Kidney epithelial cell (primary cell): ENCODE results near the gene NUDC. TPM values are rescaled to one million over a fixed set of nuclear protein-coding genes. Genes with fewer than 3 reads are reported as not detected.

Source experiments
- DNase-seq: peaks from one replicate; pipeline ENCODE4 v3.0.0-alpha.2; 2010; ENCODE audit warnings: low read depth
- H3K27me3 ChIP-seq: 2 replicates; pipeline ENCODE4 v1.6.0; 2011; ENCODE audit warnings: low read length; ENCODE audit not compliant: control insufficient read depth, insufficient read depth
- H3K36me3 ChIP-seq: 2 replicates; pipeline ENCODE4 v1.5.1; 2011; ENCODE audit warnings: low read length; ENCODE audit not compliant: control insufficient read depth, insufficient read depth
- H3K4me3 ChIP-seq: 2 replicates; pipeline ENCODE4 v1.5.1; 2011; ENCODE audit warnings: low read depth, mild to moderate bottlenecking, control low read depth, low read length
- total RNA-seq: library from RNA; depleted of rRNA; stranded (reverse); fragments of >200 nt; gene quantifications from 2 replicates; pipeline ENCODE4 v1.2.3, GENCODE V29; 2015
- TF ChIP-seq, protein P1 (sequence below): IDR thresholded peaks from 2 replicates; pipeline ENCODE4 v1.5.1; 2011; ENCODE audit warnings: mild to moderate bottlenecking, moderate library complexity, low read length, control low read depth, inconsistent platforms; ENCODE audit not compliant: insufficient read depth, poor library complexity, severe bottlenecking

Gene NUDC
- total RNA-seq, 1 donor from 2014 or later = 123 TPM

DNA sequence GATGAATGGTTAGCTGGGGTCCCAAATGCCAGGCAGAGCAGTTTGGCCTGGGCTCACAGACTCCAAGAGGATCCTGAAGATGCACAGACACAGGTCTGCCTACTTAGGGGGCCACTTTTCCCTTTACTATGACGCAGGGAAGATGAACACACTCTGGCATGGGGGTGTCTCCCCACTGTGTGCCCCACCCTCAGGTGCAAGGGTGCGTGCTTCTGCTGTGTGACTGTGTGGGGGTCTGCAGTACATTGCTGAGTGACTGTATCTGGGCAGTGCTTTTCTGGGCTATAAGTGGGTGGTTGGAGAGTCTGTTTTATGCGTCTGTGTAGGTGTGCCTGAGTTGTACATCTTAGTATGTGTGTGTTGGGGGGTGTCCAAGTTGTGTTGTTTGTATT is 11.6 kb upstream of the NUDC start:
- Histone ChIP-seq H3K4me3 (no peak overlapping the region), H3K36me3 (no peaks in the 10 kb centered on the region), H3K27me3 (no peaks in the 10 kb centered on the region)
- DNase-seq = no peak
- TF ChIP-seq, protein P1, sequence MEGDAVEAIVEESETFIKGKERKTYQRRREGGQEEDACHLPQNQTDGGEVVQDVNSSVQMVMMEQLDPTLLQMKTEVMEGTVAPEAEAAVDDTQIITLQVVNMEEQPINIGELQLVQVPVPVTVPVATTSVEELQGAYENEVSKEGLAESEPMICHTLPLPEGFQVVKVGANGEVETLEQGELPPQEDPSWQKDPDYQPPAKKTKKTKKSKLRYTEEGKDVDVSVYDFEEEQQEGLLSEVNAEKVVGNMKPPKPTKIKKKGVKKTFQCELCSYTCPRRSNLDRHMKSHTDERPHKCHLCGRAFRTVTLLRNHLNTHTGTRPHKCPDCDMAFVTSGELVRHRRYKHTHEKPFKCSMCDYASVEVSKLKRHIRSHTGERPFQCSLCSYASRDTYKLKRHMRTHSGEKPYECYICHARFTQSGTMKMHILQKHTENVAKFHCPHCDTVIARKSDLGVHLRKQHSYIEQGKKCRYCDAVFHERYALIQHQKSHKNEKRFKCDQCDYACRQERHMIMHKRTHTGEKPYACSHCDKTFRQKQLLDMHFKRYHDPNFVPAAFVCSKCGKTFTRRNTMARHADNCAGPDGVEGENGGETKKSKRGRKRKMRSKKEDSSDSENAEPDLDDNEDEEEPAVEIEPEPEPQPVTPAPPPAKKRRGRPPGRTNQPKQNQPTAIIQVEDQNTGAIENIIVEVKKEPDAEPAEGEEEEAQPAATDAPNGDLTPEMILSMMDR = no peak

DNA sequence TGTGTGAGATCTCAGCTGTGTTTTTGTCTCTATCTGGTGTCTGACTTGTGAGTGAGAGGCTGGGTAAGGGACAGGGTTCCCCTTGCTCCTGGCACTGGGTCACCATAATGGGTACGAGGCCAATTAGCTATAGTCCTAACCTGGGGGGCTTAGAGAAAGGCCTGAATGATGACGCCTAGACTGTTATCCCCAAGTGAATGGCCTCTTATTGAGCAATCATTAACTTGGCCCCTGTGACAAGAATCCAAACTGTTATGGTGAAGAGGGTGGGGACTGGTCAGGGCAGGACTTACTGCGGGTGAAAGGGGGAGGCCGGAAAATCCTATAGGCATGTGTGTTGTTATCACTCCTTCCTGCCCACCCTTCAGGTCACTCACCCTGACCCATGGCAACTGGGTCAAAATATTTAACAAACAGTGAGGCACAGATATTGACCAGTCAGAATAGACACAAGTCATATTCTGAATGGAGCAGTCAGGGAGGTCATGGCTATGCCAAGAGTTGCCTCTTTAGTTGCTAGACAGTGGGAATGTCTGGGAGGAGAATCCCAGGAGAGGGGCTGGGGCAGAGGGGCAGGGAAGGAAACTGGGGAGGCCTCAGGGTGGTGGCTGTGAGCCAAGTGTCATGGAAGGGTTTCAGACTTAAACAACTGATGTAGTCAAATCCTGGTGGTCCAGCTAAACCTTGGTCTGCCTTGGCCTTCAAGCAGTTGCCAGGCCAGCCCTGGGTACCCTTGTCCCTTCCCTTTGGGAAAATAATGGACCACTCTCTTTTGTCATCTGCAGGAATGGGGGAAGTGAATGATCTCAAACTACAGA is 11.0 kb upstream of the NUDC start:
- TF ChIP-seq, protein P1 = no peak
- Histone ChIP-seq H3K27me3 (no peaks in the 10 kb centered on the region), H3K36me3 (no peaks in the 10 kb centered on the region), H3K4me3 (no peak overlapping the region)
- no peak for DNase-seq

DNA sequence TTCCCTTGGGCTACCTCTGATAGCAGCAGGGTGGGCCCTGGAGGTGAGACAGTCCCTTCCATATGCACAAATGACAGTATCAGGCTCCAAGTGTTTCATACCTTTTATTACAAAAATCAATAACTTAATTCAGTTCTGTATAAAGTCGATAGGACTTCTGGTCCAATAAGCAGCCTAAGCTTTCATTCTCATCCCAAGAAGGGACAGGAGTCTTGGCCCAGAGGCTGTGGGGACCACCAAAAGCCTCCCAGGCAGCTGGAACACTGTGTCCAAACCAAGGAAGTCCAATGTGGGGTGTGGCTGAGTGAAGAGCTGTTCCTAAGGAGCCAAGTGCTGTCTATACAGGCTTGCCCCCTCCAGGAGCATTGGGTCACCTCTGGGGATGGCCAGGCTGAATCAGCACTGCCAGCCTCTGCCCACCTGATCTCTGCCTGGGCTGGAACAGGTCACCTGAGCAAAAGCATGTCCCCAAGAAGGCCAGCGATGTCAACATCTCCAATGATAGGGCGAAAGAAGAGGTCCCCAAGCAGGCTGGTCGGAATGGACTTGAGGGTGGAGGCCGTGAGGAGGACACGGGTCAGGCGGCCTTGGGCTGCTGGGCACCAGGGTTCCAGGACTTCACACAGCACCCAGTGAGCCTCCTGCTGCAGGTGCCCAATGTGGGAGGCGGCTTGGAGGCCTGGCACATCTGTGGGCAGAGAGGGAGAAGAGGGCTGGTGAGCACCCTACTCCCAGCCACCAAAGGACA is 10.0 kb upstream of the NUDC start:
- Histone ChIP-seq H3K4me3 (no peak overlapping the region), H3K36me3 (no peaks in the 10 kb centered on the region), H3K27me3 (no peaks in the 10 kb centered on the region)
- TF ChIP-seq, protein P1 = no peak
- DNase-seq = no peak

DNA sequence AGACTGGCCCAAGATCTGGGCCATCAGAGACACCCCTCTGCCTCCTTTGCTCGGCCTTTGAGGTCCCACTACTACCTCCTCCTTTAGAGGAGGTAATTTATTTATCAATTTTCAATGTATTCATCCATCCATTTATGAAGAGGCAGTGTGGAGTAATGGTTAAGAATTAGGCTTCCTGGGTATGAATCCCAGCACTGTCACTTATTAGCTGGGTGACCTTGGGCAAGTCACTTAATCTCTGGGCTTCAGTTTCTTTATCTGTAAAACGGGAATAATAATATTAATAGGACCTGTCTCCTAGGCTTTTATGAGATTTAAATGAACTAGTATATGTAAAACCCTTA is 9.4 kb upstream of the NUDC start:
- Histone ChIP-seq H3K27me3 (no peaks in the 10 kb centered on the region), H3K4me3 (no peak overlapping the region), H3K36me3 (no peaks in the 10 kb centered on the region)
- no peak for DNase-seq
- TF ChIP-seq, protein P1 = no peak

DNA sequence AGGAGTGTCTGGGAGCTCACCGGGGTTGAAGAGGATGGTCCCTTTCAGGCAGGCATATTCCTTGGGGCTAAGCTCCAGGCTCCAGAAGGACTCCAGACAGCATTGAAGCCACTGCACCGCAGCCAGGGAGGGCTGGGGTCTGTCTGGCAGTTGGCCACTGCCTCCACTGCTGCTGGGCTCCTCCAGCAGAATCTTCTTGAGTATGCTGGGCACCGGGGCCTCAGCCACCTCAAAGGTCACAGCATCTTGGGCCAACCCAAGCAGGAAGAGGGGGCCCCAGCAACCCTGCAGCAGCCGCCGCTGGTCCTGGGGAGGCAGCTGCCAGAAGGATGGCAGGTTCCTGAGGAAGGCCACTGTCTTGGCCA is 8.2 kb upstream of the NUDC start:
- H3K36me3 ChIP-seq = no peaks in the 10 kb centered on the region
- no peak overlapping the region for H3K4me3 ChIP-seq
- TF ChIP-seq, protein P1 = no peak
- no peak for DNase-seq
- H3K27me3 ChIP-seq = no peaks in the 10 kb centered on the region
